SK-N-MC (cell line): ENCODE results near the gene DCLK3.

Experiments used
- EZH2 ChIP-seq: fragments of 200-600 bp; sonication (generic); IDR thresholded peaks from one replicate; pipeline ENCODE4 v1.6.1; 2017; ENCODE audit warnings: antibody characterized with exemption
- FOXP2 ChIP-seq: optimal IDR thresholded peaks from 2 replicates; pipeline ENCODE3; 2011; ENCODE audit warnings: mild to moderate bottlenecking, moderate library complexity; ENCODE audit not compliant: insufficient read depth; ENCODE audit errors: extremely low read length, control extremely low read depth

- TF ChIP-seq EZH2, result no peak
- no peak for TF ChIP-seq FOXP2
Measured at GRCh38 chr3:36813305-36813704, 49.0 kb upstream of the DCLK3 start.
